GM12892 (cell line): ENCODE results near the gene HMGB1.

Experiments used
- DNase-seq: peaks from one replicate; pipeline ENCODE4 v3.0.0; 2011; ENCODE audit not compliant: insufficient read length
- FAIRE-seq: peaks from 2 replicates; lab custom pipeline; 2011; peaks lifted over from hg19 to GRCh38; lab: Jason Lieb, UNC
- POLR2A ChIP-seq: IDR thresholded peaks from 2 replicates; pipeline ENCODE4 v1.6.1; 2011; ENCODE audit warnings: low read depth, low read length, control low read depth
- POLR2AphosphoS5 ChIP-seq: IDR thresholded peaks from 2 replicates; pipeline ENCODE4 v1.6.1; 2011; ENCODE audit warnings: low read depth, low read length, control low read depth
- TAF1 ChIP-seq: IDR thresholded peaks from 2 replicates; pipeline ENCODE4 v1.6.1; 2011; ENCODE audit warnings: low read depth, mild to moderate bottlenecking, control low read depth, low read length, borderline replicate concordance

HMGB1 gene

GRCh38 chr13:30408319-30409101, 57.2 kb downstream of the HMGB1 start:
- DNase-seq: peak; percentile 87
- FAIRE-seq: peak; percentile 92
- TF ChIP-seq TAF1: no peak
- TF ChIP-seq POLR2A: no peak
- no peak for TF ChIP-seq POLR2AphosphoS5

DNA sequence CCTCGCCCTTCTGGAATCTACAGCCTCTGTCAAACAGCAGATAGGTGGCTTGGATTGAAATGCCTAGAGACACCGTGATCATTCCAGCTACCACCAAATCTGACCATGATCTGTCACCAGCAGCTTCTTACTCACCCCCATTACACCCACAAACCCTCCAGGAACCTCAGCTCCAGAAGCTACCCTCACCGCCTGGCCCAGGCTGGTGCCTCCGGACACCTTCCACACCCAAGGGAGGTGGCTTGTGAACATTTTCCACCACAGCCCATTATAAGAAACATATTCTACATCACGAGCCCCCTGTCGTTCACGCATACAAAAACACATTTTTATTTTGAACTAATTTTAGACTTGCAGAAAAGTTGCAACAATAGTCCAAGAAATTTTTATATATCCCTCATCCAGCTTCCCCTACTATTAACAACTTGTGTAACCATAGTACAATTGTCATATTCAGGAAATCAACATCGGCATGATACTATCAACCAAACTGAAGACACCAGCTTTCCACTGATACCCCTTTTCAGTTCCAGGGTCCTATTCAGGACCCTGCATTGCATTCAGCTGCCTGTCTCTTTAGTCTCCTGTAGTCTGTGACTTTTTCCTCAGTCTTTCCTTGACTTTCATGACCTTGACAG, 58.8 kb downstream of the HMGB1 start:
- FAIRE-seq: no peak
- no peak for TF ChIP-seq POLR2AphosphoS5
- no peak for TF ChIP-seq POLR2A
- no peak for TF ChIP-seq TAF1
- DNase-seq: no peak
